HG03039 (cell line): ENCODE data around the gene LYL1.
"Not testable (repeated sequence)": the region's sequence is repeated elsewhere in the genome, so short reads cannot be mapped to it uniquely, and the experiment has no call there.

Experiments
- ATAC-seq: cut with Tn5 transposase; IDR thresholded peaks from one replicate; pipeline ENCODE4 v1.9.1; 2021; ENCODE audit warnings: mild to moderate bottlenecking, moderate library complexity; ENCODE audit not compliant: unreplicated experiment

Gene LYL1

DNA sequence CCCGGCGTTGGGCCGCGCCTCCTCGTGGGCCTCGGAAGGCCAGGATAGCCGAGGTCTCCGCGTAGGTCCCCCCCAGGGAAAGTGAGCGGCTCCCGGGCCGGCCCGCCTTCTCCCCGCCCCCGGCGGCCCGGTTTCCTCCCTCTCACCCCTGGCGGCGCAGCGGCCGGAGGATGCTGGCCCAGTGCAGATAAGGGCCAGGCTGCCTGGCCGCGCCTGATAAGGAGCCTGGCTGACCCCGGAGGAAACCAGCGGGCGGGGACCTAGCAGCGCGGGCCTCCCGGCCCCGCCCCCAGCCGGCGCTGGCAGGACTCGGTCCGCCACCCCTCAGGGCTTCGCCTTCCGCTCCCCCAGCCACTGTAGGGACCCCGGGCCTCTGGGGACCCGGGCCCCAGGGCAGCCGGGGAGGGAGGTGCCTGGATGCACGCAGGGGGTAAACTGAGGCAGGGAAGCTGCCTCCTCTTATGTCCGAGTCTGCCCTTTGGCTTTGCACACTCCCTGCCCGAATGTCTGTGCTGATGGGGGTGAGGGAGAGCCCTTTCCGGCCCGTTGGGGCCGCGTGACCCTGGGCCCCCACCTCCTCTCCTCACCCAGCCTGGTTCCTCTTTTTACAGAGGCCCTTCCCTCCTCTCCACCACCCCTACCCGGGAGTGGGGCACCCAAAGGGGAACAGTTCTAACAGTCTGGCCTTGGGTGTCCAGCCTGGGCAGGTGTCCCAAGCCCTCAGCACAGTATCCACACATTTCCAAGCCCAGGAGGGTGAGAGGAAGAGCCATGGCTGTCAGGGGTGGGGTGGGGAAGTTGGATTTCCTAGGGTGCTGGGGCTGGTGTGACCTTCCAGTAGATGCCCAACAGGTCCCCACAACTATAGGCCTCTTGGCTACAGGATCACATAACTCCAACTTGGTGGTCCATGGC lies at the start of gene LYL1:
LYL1 (minus strand) TSS at position 193 of the 915 bp plus-strand sequence. CDS start 1,687 bp downstream, outside the sequence.
- ATAC-seq, result no peak

GRCh38 chr19:13151605-13152355 lies 49.1 kb upstream of the LYL1 start:
- ATAC-seq, result peak; percentile 34

DNA sequence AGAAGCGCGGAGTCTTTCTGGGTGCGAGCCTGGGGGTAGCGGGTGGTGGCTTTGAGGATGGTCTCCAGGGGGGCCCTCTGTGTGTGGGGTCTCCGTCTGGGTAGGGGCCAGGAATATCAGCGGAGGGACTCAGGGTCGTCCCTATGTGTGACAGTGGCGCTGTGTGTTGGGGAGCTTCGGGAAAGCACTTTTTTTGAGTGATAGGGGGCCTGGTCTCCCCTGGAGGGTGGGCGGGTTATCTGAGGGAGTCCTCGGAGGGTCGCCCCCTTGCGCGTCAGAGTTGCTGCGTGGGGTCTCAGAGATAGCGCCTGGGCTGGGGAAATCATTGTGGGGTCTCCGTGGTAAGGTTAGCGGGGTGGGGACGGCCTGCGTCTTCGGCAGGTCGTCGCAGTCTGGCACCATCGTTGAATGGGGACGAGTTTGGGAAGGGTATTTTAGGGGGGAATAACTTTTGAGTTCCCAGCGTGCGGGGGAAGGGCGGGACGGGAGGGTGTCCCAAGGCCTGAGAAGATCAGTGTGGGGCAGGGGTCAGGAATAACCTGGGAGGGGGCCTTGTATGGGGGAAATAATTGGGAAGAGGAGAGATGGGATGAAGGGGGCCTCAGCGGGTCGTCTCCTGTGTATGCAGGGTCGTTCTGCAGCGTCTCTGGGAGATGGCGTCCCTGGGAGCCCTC lies 48.4 kb upstream of the LYL1 start:
- no peak for ATAC-seq

- peak; percentile 35 for ATAC-seq
Measured at GRCh38 chr19:13150187-13150930, 47.7 kb upstream of the LYL1 start, which contains the start of the genes IER2 and STX10. Gene IER2, plus strand, starts transcription at chr19:13150411. Its CDS starts 2,776 bp downstream, at chr19:13153187. Gene STX10, minus strand, starts transcription at chr19:13150375. Its CDS starts 202 bp downstream, at chr19:13150173.

GRCh38 chr19:13149628-13150186 lies 47.0 kb upstream of the LYL1 start:
- ATAC-seq, result no peak

- not testable (repeated sequence) for ATAC-seq
Measured at GRCh38 chr19:13149173-13149627, 46.5 kb upstream of the LYL1 start.

DNA sequence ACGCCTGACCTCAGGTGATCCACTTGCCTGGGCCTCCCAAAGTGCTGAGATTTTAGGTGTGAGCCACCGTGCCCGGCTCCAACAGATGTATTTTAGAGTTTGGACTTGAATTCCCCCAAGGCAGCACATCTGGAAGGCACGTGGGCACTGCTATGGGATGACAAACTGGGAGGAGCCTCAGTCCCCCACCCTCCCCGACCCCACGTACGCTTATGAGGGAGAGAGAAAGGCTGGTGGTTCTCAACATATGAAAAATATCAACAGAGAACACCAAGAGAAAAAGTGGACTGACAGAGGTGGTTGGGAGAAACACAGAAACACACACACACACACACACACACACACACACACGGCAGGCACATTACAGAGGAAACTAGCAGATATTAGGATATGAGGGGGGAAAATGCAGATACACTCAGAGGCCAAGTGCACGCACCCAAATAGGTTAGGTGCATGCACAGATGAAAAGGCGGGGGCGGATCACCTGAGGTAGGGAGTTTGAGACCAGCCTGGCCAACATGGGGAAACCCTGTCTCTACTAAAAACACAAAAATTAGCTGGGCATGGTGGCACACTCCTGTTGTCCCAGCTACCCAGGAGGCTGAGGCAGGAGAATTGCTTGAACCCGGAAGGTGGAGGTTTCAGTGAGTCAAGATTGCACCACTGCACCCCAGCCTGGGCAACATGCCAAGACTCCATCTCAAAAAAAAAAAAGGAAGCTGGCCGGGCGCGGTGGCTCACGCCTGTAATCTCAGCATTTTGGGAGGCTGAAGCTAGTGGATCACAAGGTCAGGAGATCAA lies 44.3 kb upstream of the LYL1 start:
- no peak for ATAC-seq

DNA sequence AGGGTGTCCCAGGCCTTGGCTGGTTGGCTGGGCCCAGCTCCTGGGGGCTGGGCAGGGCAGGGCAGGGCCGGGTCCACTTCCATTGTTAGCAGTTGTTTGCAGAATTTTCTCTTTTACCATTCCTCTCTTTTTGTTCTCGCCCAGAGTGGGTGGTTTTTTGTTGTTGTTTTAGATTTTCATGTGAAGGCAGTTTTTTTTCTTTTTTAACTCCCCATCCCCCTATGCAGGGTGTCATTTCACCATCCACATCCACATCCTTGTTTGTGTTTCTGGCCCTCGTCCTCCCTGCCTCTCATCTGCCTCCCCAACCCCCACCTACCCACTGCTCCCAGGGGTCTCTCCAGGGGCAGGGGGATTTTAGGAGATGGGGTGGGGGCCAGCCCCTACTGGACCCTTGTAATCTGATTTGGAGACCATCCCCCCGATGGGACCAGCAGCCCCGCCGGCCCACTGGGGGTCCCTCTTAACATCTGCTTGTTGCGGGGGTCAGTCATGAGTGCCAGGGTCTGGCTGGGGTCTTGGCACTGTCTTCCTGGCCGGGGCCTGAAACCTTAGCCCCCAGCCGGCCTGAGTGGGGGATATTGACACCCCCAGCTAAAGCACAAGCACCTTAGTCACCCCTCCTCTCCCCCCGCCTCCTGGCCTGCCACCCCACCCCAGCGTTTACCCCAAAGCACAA lies 37.1 kb upstream of the LYL1 start:
- ATAC-seq, result no peak

GRCh38 chr19:13138916-13139198 lies 36.2 kb upstream of the LYL1 start:
- ATAC-seq, result no peak

- no peak for ATAC-seq
Measured at GRCh38 chr19:13138171-13138915, 35.7 kb upstream of the LYL1 start.

DNA sequence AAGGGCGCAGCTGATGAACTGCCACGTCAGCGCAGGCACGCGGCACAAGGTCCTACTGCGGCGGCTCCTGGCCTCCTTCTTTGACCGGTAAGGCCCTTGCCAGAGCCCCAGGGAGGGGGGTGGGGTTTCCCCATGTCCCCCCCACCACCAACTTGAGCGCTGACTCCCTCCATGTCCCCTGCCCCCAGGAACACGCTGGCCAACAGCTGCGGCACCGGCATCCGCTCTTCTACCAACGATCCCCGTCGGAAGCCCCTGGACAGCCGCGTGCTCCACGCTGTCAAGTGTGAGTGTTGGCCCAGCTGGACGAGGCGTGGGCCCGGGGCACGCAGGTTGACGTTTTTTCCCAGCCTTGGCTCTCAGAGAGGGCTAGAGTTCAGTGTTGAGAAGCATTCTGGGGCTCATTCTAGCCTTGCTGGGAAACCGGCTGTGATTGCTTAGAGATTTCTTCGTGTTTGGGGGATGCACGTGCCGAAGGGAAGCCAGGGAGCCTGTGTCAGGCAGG lies 34.7 kb upstream of the LYL1 start:
- ATAC-seq, result no peak

GRCh38 chr19:13135068-13136062 lies 32.7 kb upstream of the LYL1 start:
- ATAC-seq, result no peak

DNA sequence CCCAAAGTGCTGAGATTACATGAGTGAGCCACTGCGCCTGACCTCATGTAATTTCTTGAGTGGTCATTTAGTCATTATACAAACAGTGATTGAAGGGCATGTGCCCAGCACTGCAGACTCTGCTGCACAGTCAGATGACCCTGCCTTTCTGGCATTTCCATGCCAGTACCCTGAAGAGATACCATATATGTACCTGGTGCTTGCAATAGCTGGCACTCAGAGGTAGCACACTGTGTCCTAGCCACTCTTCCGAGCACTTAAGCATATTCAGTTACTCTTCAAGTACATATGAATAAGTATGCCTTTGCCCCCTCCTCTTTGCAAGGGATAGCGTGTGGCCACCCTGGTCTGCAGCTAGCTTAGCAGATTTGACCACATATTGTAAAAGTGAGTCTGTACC lies 32.0 kb upstream of the LYL1 start:
- no peak for ATAC-seq

- ATAC-seq, result no peak
Measured at GRCh38 chr19:13133241-13133870, 30.7 kb upstream of the LYL1 start.

DNA sequence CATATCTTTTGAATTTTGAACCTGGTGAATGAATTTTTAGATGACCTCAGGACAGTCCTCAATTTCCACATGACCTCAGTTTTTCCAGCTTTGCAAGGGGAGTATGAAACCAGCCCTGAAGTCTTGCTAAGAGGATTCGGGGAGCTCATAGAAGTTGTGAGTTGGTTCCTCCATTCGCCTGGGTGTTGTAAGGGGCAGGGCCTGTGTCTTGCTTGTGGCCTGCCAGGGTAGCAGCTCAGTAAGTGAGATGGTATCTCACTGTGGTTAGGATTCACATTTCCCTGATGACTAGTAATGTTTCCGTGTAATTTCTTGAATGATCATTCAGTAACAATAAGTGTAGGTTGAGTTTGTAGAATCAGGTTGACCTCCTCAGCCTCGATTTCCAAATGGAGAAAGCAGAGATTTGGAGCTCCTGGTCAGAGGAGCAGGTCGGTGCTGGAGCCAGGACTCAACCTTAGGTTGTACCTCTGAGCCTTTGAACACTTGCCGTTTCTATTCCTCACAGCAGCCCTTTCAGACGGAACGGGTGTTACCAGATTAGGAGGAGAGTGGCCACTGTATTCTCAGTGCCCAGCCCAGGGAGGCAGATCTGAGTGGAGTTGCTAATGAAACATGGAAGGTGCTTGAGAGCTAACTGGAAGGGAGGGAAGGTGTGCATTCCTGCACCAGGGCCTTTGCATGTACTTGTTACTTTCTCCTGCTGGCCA lies 30.0 kb upstream of the LYL1 start:
- ATAC-seq, result no peak
